Measurements from ENCODE around the gene PPP2R2B.

The PPP2R2B gene

GRCh38 chr5:146788898-146789297 lies 89.7 kb downstream of the PPP2R2B start:
- DNase-seq (ENCODE audit: low read depth in 3 of 3): no peak

DNA sequence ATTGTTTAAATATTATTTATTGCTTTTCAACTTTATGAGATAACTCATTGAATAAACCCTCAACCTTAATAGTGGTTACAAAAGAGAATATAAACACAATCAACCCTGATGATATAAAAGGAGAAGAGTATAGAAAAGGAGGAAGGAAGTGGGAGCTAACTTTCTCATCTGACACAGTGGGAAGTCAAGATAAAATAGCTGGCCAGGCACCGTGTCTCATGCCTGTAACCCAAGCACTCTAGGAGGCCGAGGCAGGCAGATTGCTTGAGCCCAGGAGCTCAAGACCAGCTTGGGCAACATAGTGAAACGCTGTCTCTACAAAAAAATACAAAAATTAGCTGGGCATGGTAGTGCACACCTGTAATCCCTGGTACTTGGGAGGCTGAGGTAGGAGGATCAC lies 93.5 kb downstream of the PPP2R2B start:
- no peak for DNase-seq (ENCODE audit: low read depth in 3 of 3)

DNA sequence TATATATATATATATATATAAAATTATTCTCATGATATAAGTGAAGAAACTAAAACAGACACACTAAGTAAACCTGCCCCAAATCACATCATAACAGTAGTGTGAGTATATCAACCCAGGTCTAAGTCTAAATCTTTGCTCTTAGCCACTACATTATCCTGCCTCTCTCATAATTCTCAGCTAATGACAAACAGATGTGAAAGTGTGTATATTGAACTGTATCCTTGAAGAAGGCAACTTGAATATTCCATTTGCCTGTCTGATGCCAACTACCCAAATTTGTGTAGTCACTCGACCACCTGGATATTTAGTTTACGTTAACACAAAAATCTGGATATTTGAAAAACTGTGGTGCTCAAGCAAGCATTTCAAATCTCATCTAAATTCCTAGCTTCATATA lies 97.4 kb downstream of the PPP2R2B start:
- DNase-seq (ENCODE audit: low read depth in 3 of 3): no peak

- DNase-seq (ENCODE audit: low read depth in 3 of 3): no peak
Measured at GRCh38 chr5:146779211-146779869, 99.2 kb downstream of the PPP2R2B start.

DNA sequence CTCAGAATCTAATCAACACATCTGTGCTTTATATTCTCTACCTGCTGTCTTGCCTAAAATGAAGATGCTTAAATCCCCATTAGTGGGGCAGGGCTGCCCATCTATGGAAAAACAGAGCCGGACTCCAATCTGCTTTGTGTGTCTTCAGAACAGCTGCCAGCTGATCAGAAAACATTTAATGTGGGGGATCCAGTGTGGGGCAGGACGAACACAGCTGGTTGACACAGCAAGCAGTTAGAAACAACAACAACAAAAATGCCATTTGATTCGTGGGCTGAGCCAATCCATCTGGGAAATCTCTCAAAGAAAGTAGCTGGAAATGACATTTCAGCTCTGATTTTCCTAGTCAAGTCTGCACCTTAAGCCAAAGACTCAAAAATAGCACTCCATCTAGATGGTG lies 99.8 kb downstream of the PPP2R2B start:
- no peak for DNase-seq (ENCODE audit: low read depth in 3 of 3)

GRCh38 chr5:146778261-146778660 lies 100.3 kb downstream of the PPP2R2B start:
- no peak for DNase-seq (ENCODE audit: low read depth in 3 of 3)

- DNase-seq (ENCODE audit: low read depth in 3 of 3): no peak
Measured at GRCh38 chr5:146772881-146773466, 105.6 kb downstream of the PPP2R2B start.

DNA sequence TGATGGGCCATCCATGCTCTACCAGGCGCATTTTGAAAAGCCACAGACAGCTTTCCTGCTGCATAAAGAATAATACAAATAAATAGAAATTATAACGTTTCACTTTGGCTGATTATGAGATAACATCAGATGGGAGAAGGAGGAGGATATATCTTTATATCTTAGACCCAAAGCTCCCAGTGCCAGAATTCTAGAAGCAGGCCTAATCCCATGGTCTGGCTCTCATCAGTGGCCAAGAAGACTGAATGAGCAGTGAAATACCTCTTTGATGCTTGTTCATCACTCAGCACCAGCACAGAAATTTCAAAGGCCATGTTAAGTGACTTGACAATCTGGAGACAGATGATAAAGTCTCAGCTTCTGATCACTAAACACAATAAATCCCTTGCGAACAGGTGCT lies 107.6 kb downstream of the PPP2R2B start:
- DNase-seq (ENCODE audit: low read depth in 3 of 3): no peak

DNA sequence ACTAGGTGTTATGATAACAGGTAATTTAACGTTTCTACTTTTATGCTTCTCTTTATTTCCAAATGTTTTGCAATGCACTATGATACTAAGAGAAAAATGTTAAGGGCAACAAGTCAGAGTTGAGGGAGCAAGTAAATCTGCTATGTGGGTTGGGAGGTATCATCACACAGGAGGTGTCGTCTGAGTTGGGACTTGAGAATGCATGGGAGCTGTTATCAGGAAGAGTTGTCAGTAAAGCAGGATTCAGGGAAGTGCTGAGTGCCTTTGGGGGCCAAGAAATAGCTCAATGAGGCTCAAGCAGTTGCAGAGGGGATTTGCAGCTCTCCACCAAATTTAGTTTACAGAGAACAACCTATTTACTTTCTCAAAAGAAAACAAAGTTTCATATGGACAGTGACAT lies 108.0 kb downstream of the PPP2R2B start:
- DNase-seq (ENCODE audit: low read depth in 3 of 3): no peak

DNA sequence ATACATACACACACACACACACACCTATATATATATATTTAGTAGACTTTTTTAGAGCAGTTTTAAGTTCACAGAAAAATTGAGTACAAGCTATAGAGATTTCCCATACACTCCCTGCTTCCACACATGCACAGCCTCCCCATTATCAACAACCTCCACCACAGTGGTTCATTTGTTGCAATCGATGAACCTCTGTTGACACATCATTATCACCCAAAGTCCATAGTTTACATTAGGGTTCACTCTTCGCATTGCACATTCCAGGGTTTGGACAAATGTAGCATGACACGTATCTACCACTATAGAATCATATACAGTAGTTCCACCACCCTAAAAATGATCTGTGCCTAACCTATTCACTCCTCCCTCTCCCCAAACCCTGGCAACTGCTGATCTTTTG lies 111.0 kb downstream of the PPP2R2B start:
- DNase-seq (ENCODE audit: low read depth in 3 of 3): no peak

- DNase-seq (ENCODE audit: low read depth in 3 of 3): no peak
Measured at GRCh38 chr5:146766013-146766412, 112.5 kb downstream of the PPP2R2B start.

DNA sequence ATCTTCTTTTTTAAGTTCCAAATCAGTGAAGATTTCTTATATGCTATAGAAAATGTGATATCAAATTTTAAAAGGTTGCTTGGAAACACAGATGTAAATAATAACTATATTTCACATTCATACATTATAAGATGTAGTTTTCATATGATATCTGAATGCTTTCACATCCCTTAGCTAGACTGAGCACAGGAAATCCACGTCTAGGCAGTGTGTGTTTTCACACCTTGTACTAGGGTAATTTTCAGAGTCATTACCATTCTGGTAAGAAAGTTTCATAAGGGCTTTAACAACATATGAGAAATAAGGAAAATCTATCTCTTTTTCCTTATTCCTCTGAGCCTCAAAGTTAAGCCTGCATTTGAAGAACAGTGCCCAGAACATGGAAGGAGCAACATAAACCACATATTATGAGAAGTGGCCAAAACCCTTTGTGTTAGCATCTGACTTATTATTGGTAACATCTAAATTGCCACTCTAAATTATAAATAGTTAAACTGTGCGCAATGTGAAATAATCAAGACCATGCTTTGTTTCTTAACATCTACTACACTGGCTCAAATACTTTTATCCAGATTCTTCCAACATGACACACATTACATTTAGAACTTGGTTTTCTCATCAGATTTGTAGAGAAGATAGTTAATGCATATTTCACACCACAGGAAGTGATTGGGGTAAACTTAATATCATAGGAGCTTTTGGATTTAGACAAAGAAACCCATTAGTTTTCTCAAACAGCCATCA lies 113.3 kb downstream of the PPP2R2B start:
- no peak for DNase-seq (ENCODE audit: low read depth in 3 of 3)

GRCh38 chr5:146762830-146763229 lies 115.7 kb downstream of the PPP2R2B start:
- DNase-seq (ENCODE audit: low read depth in 3 of 3): no peak

DNA sequence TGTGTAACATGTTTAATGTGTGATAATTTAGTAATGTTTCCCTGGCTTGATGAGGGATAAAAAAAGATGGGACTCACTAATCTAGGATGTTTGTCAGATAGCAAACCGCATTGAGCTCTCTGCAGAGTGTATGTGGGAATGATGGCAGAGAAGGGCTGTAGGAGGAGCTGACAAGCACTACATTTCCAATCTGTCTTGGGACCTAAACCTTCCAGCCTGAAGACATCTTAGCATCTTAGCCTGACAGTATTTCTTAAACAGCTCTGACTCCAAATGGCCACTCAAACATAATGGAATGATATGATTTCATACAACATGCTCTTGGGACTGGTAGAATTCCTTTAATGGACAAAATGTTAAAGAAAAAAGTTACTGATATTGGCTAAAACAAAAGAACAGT lies 116.7 kb downstream of the PPP2R2B start:
- no peak for DNase-seq (ENCODE audit: low read depth in 3 of 3)

GRCh38 chr5:146758938-146759337 lies 119.6 kb downstream of the PPP2R2B start:
- DNase-seq (ENCODE audit: low read depth in 3 of 3): no peak

- DNase-seq (ENCODE audit: low read depth in 3 of 3): no peak
Measured at GRCh38 chr5:146758076-146758475, 120.5 kb downstream of the PPP2R2B start.

DNA sequence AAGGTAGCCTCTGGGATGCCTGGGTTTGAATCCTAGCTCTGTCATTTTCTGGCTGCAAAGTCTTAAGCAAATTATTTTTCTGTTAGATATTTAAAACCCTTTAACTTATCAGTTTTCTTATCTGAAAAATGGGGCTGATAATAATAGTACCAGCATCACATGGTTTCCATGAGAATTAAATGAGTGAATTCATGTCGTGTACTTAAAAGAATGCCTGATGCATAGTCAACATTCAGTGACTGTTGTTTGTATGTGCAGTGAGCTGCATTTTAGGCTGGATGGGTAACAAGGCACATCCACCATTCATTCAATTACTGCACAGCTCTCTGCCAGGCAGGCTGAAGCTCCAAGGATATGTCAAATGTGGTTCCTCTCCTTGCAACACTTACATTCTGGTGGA lies 122.0 kb downstream of the PPP2R2B start:
- no peak for DNase-seq (ENCODE audit: low read depth in 3 of 3)

DNA sequence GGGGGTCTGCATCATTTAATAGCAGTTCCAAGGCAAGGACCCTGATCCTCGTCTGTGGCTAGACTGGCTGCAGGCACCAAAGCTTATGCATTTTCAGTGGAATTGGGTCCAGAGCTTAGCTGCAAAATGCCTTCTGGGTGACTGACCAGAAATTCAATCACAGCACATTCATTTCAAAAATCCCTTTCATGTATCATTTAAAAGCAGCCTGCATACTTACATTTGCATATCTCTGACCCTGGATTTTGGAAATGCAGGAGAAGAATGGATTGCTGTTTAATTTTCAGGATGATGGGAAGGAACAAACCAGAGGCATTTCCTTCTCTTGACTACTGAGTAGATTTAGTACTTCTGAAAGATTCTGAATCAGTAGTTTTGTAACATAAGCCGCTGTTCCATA lies 122.8 kb downstream of the PPP2R2B start:
- no peak for DNase-seq (ENCODE audit: low read depth in 3 of 3)

DNA sequence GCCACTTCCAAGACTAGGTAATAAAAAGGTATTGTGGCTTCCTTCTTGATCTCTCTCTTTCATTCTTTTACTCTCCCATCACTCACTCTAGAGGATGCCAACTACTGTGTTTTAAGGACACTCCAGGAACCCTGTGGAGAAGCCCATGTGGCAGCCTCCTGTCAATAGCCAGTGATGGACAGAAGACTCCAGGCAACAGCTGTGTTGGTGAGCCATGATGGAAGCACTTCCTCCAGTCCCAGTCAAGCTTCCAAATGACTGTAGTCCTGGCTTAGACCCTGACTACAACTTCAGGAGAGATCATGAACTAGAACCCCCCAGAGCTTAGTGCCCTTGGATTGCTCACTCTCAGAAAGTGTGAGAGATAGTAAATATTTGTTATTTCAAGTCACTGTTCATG lies 123.9 kb downstream of the PPP2R2B start:
- no peak for DNase-seq (ENCODE audit: low read depth in 3 of 3)

DNA sequence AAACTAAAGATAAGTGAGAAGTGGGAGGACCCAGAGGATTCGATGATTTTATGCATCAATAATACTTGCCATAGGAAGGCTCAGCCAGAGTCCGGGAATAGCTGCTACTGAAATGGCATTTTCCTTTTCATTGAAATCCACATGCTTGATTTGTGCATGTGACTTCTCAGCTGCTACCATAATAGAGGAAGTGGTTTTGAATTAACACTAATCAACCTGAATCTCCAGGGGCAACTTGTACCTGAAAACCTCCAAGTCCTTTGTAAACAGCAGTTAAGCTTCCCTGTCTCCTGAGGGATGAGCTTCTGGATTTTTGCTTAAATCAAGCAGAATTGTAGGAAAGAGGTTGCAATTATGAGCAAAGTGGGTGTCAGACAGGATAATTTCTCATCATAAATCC lies 124.9 kb downstream of the PPP2R2B start:
- DNase-seq (ENCODE audit: low read depth in 3 of 3): no peak

DNA sequence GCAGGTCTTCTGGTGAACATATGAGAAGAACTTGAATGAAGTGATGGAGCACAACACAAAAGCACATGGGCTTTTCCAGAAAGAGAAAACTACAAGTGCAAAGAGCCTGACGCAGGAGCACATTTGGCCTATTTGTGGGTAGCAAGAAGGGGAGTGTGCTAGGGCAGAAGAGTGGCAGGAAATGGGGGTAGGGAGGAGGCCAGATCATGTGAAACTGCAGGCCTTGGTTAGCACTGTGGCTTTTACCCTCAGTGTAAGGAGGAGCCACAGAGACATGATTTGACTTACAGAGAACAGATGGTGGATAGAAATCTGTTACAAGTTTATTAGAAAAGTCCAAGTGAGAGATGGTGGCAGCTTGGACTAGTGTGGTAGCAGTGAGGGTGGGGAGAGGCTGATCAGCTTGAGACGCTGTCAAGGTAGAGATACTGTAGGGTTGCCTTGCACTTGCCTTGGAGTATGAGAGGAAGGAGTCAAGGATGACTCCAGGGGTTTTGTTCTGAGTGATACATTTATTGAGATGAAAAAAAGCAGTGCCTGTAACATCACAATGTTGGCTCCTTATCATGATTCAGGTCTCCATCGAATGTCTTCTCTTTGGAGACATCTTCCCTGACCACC lies 126.7 kb downstream of the PPP2R2B start:
- peak in 2 of 3 donors; percentile 4 to 17 for DNase-seq (ENCODE audit: low read depth in 3 of 3)

- no peak for DNase-seq (ENCODE audit: low read depth in 3 of 3)
Measured at GRCh38 chr5:146751054-146751453, 127.5 kb downstream of the PPP2R2B start.

GRCh38 chr5:146748533-146748932 lies 130.0 kb downstream of the PPP2R2B start:
- no peak for DNase-seq (ENCODE audit: low read depth in 3 of 3)

Data from stimulated activated CD4-positive, alpha-beta T cell treated with anti-CD3 and anti-CD28 coated beads, TNF-alpha, amount 100 ng/mL, for 48 hours (primary cell).